ENCODE results near the gene MGLL. TPM values are rescaled to one million over a fixed set of nuclear protein-coding genes. Genes with fewer than 3 reads are reported as not detected.
A peak's percentile ranks its signal among the peaks of the same experiment; 100 is the strongest.

Gene MGLL
- total RNA-seq: under 1 TPM; 0.28 to 0.29 TPM

GRCh38 chr3:127822041-127822681 lies at the start of gene MGLL:
TSS of gene MGLL (minus strand) at chr3:127822515. CDS start at chr3:127822318, 197 bp downstream.
- peaks cover 5% of the 10 kb centered on the region for H3K9me3 Mint-ChIP-seq
- DNase-seq: no peak
- H3K27ac Mint-ChIP-seq: peak within 1 kb of the TSS; percentile 70
- peaks cover 5% of the 10 kb centered on the region for H3K4me1 Mint-ChIP-seq
- H3K36me3 Mint-ChIP-seq: no peaks in the 10 kb centered on the region
- H3K4me3 Mint-ChIP-seq: peak within 1 kb of the TSS; percentile 78
- peaks cover 73% of the 10 kb centered on the region for H3K27me3 Mint-ChIP-seq

- no peak overlapping the region for H3K4me3 Mint-ChIP-seq
- H3K4me1 Mint-ChIP-seq: peaks cover 12% of the 10 kb centered on the region
- no peaks in the 10 kb centered on the region for H3K36me3 Mint-ChIP-seq
- H3K27ac Mint-ChIP-seq: no peak overlapping the region
- H3K9me3 Mint-ChIP-seq: no peaks in the 10 kb centered on the region
- no peak for DNase-seq
- H3K27me3 Mint-ChIP-seq: peaks cover 9% of the 10 kb centered on the region
Observed at GRCh38 chr3:127870156-127870555, 47.8 kb upstream of the MGLL start.

DNA sequence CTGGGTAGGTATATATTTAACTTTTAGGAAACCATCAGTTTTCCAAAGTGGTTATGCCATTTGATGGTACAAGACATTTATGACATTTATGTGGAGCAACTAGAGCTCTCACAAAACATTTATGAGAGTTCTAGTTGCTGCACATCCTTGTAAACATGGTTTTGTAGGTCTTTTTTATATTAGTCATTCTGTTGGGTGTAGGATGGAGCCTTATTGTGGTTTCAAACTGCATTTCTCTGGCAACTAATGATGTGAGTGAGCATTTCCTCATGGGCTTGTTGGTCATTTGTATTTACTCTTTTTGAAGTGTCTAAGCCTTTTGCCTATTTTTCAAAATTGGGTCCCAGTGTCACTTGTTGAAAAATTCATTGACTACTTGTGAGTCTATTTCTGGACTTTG lies 45.7 kb upstream of the MGLL start:
- H3K27me3 Mint-ChIP-seq: peaks cover 9% of the 10 kb centered on the region
- H3K9me3 Mint-ChIP-seq: no peaks in the 10 kb centered on the region
- H3K4me3 Mint-ChIP-seq: no peak overlapping the region
- H3K36me3 Mint-ChIP-seq: no peaks in the 10 kb centered on the region
- no peak for DNase-seq
- H3K27ac Mint-ChIP-seq: no peak overlapping the region
- peaks cover 12% of the 10 kb centered on the region for H3K4me1 Mint-ChIP-seq

DNA sequence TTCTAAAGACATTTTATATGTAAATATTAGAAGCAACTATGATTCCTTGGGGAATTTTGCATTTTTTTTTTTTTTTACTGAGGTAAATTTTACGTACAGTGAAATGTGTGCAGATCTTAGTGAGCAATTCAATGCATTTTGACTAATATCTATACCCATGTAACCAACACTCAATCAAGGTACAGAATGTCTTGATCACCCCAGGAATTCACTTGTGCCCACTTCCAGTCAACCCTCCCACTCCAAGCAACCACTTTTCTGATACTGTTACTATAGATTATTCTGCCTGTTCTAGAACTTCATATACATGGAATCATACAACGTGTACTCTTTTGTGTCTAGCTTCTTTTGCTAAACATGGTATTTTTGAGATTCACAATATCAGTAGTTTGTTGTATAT lies 45.1 kb upstream of the MGLL start:
- DNase-seq: no peak
- peaks cover 9% of the 10 kb centered on the region for H3K27me3 Mint-ChIP-seq
- H3K4me3 Mint-ChIP-seq: no peak overlapping the region
- peaks cover 12% of the 10 kb centered on the region for H3K4me1 Mint-ChIP-seq
- H3K36me3 Mint-ChIP-seq: no peaks in the 10 kb centered on the region
- H3K9me3 Mint-ChIP-seq: no peaks in the 10 kb centered on the region
- no peak overlapping the region for H3K27ac Mint-ChIP-seq

GRCh38 chr3:127865941-127866340 lies 43.6 kb upstream of the MGLL start:
- no peak for DNase-seq

GRCh38 chr3:127860211-127860696 lies 37.9 kb upstream of the MGLL start:
- peaks cover 3% of the 10 kb centered on the region for H3K4me1 Mint-ChIP-seq
- DNase-seq: no peak
- no peaks in the 10 kb centered on the region for H3K9me3 Mint-ChIP-seq
- no peaks in the 10 kb centered on the region for H3K36me3 Mint-ChIP-seq
- no peak overlapping the region for H3K27ac Mint-ChIP-seq
- H3K27me3 Mint-ChIP-seq: peaks cover 3% of the 10 kb centered on the region
- H3K4me3 Mint-ChIP-seq: no peak overlapping the region

More at GRCh38 chr3:127865941-127866340, 43.6 kb upstream of the MGLL start:
- H3K4me3 Mint-ChIP-seq: no peak overlapping the region
- H3K4me1 Mint-ChIP-seq: peaks cover 12% of the 10 kb centered on the region
- H3K36me3 Mint-ChIP-seq: no peaks in the 10 kb centered on the region
- no peaks in the 10 kb centered on the region for H3K9me3 Mint-ChIP-seq
- peak overlapping the region; percentile 8 for H3K27ac Mint-ChIP-seq
- peaks cover 9% of the 10 kb centered on the region for H3K27me3 Mint-ChIP-seq

GRCh38 chr3:127859730-127860129 lies 37.4 kb upstream of the MGLL start:
- no peaks in the 10 kb centered on the region for H3K9me3 Mint-ChIP-seq
- no peaks in the 10 kb centered on the region for H3K36me3 Mint-ChIP-seq
- no peak overlapping the region for H3K4me3 Mint-ChIP-seq
- no peak for DNase-seq
- H3K4me1 Mint-ChIP-seq: peaks cover 3% of the 10 kb centered on the region
- H3K27ac Mint-ChIP-seq: no peak overlapping the region
- peaks cover 3% of the 10 kb centered on the region for H3K27me3 Mint-ChIP-seq

DNA sequence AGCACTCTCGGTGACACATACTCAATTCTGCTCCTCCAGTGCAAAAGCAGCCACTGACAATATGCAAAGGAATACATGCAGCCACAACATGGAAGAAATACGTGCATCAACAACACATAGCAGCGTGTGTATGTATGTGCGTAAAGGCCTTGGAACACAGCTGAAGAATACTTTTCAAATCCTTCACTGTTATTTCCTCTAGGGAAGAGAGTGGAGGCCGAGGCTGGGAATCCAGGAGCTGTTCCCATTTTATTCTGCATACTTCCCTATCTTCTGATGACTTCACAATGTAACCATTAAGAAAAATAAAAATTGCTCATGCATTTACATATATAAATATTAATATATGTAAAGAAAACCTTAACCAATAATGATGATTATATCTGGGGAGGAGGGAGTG lies 36.6 kb upstream of the MGLL start:
- H3K36me3 Mint-ChIP-seq: no peaks in the 10 kb centered on the region
- H3K9me3 Mint-ChIP-seq: no peaks in the 10 kb centered on the region
- no peak overlapping the region for H3K27ac Mint-ChIP-seq
- no peak for DNase-seq
- peaks cover 3% of the 10 kb centered on the region for H3K27me3 Mint-ChIP-seq
- no peak overlapping the region for H3K4me3 Mint-ChIP-seq
- peaks cover 3% of the 10 kb centered on the region for H3K4me1 Mint-ChIP-seq

GRCh38 chr3:127858521-127858920 lies 36.2 kb upstream of the MGLL start:
- no peak for DNase-seq
- no peak overlapping the region for H3K4me3 Mint-ChIP-seq
- H3K4me1 Mint-ChIP-seq: peaks cover 3% of the 10 kb centered on the region
- H3K9me3 Mint-ChIP-seq: no peaks in the 10 kb centered on the region
- no peak overlapping the region for H3K27ac Mint-ChIP-seq
- H3K36me3 Mint-ChIP-seq: no peaks in the 10 kb centered on the region
- peaks cover 3% of the 10 kb centered on the region for H3K27me3 Mint-ChIP-seq

- peaks cover 3% of the 10 kb centered on the region for H3K4me1 Mint-ChIP-seq
- H3K9me3 Mint-ChIP-seq: no peaks in the 10 kb centered on the region
- DNase-seq: no peak
- no peak overlapping the region for H3K27ac Mint-ChIP-seq
- no peaks in the 10 kb centered on the region for H3K36me3 Mint-ChIP-seq
- H3K4me3 Mint-ChIP-seq: no peak overlapping the region
- peaks cover 3% of the 10 kb centered on the region for H3K27me3 Mint-ChIP-seq
Observed at GRCh38 chr3:127857333-127857732, 35.0 kb upstream of the MGLL start.

DNA sequence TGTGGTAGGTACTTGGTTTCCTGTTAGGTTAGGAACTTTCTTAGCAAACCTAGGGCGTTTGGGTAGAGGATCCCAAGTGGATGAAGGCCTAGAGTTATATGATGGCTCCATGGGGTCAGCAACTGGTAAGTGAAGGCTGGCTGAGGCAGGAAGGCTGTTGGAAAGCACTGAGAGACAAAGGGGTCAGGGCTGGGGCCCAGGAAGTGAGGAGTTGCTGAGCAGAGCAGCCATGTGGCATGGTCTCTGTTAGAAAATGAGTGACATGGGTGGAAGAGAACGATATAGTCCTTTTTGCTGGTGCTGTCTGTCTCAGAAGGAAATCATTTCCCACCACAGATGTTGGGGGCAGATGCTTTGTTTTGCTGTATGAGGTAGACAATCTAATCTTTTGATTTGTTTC lies 34.5 kb upstream of the MGLL start:
- Mint-ChIP-seq H3K9me3 (no peaks in the 10 kb centered on the region), H3K36me3 (no peaks in the 10 kb centered on the region), H3K4me1 (peaks cover 3% of the 10 kb centered on the region), H3K27me3 (peaks cover 3% of the 10 kb centered on the region), H3K27ac (no peak overlapping the region), H3K4me3 (no peak overlapping the region)
- DNase-seq: no peak

- Mint-ChIP-seq H3K27me3 (peaks cover 3% of the 10 kb centered on the region), H3K4me3 (no peak overlapping the region), H3K36me3 (no peaks in the 10 kb centered on the region), H3K27ac (no peak overlapping the region), H3K9me3 (no peaks in the 10 kb centered on the region), H3K4me1 (peaks cover 3% of the 10 kb centered on the region)
- no peak for DNase-seq
Observed at GRCh38 chr3:127855246-127855645, 32.9 kb upstream of the MGLL start.

DNA sequence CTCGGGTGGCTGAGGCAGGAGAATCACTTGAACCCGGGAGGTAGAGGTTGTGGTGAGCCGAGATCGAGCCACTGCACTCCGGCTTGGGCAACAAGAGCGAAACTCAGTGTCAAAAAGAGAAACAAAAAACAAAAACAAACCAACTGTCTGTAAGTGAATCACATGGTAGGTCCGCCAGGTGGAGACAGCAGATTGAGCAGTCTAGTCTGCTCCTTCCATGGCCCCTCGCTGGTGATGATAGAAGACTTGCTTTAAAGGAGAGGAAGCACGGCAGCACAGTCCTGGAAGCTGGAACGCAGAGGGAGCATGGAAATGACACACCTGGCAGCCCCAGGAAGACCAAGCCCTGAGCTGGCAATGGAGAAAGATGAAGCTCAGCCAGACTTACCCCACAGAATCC lies 31.4 kb upstream of the MGLL start:
- Mint-ChIP-seq H3K4me3 (no peak overlapping the region), H3K4me1 (peaks cover 3% of the 10 kb centered on the region), H3K36me3 (no peaks in the 10 kb centered on the region), H3K27ac (no peak overlapping the region), H3K27me3 (no peaks in the 10 kb centered on the region), H3K9me3 (no peaks in the 10 kb centered on the region)
- no peak for DNase-seq

- peaks cover 3% of the 10 kb centered on the region for H3K4me1 Mint-ChIP-seq
- no peak for DNase-seq
- no peaks in the 10 kb centered on the region for H3K9me3 Mint-ChIP-seq
- no peaks in the 10 kb centered on the region for H3K36me3 Mint-ChIP-seq
- H3K27me3 Mint-ChIP-seq: peaks cover 6% of the 10 kb centered on the region
- H3K27ac Mint-ChIP-seq: no peak overlapping the region
- no peak overlapping the region for H3K4me3 Mint-ChIP-seq
Observed at GRCh38 chr3:127851899-127852298, 29.6 kb upstream of the MGLL start.

DNA sequence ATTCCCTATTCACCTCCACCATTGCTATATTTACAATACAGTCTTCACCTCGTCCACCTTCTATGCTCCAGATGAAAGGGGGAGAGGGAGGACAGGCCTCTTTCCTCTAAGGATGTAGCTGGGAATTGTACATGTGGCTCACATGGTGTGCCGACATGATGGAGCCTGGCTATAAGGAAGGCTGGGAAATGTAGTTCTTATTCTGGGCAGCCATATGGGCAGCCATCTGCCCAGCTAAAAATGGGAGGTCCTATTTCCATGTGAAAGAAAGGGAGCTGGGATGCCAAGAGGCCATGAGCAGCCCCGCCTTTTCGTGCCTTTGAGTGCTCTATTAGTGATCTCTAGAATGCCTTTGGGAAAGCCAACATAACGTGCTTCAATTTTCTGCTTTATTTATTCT lies 27.1 kb upstream of the MGLL start:
- no peak for DNase-seq
- H3K36me3 Mint-ChIP-seq: no peaks in the 10 kb centered on the region
- no peak overlapping the region for H3K4me3 Mint-ChIP-seq
- H3K27me3 Mint-ChIP-seq: peaks cover 7% of the 10 kb centered on the region
- no peaks in the 10 kb centered on the region for H3K9me3 Mint-ChIP-seq
- no peak overlapping the region for H3K27ac Mint-ChIP-seq
- H3K4me1 Mint-ChIP-seq: no peaks in the 10 kb centered on the region
